Measurements from ENCODE around the gene TLCD1.

Gene TLCD1

GRCh38 chr17:28716740-28717577 lies 9.1 kb downstream of the TLCD1 start:
- in situ Hi-C loops (cut with MboI; ENCODE audit: low sequenced_read_pairs): no loop called here

- in situ Hi-C loops (cut with MboI; ENCODE audit: low sequenced_read_pairs): no loop called here
Measured at GRCh38 chr17:28715217-28715616, 10.8 kb downstream of the TLCD1 start.

DNA sequence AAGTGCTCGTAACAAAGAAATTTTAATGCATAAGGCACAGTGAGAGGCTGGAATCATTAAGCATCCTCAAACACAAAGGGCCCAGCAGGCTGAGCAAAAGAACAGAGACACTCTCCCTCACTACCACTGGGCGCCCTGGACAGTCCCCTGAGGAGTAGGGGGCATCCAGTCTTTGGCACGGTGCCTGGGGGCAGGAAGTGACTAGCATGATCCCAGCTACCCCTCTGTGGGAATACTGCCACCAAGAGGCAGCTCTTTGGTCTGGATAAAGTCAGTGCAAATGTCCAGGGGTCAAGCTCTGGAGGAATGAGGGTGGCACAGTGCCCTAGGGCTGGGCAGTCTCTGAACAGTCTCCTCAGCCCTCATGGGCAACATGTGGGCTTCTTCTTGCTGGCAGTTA lies 11.8 kb downstream of the TLCD1 start:
- in situ Hi-C loops (cut with MboI; ENCODE audit: low sequenced_read_pairs): no loop called here

DNA sequence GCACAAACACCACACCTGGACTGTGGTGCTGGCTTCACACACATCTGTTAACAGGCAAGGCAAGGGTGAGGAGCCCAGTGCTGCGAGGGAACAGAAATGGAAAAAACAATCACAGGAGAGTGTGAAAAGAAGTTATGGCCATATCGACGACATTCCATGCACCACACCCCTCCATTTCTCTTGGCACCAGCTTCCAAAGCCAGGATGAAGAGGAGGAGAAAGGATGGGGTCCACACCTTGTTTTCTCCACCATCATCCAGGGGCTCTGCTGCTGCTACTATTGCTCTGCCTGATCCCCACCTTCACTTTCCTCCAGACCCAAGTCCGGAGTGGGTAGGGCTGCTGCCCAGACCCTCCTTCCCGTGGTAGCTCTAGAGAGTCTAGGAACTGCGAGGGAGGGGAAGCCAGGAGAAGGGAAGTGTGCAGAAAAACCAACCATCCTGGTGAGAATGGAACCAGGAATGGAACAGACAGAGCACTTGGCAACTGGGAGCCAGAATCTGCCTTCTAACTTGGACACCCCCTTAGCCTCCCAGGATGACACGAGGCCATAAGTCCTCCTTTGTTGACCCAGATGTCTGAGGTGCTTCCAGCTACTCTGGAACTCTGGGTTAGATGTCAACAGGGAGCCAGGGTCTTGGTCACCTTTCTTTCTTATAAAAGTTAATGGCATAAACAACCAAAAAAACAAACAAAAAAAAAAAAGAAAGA lies 13.2 kb downstream of the TLCD1 start:
- in situ Hi-C loops (cut with MboI; ENCODE audit: low sequenced_read_pairs): no loop called here

GRCh38 chr17:28712032-28712704 lies 13.9 kb downstream of the TLCD1 start:
- in situ Hi-C loops (cut with MboI; ENCODE audit: low sequenced_read_pairs): no loop called here

DNA sequence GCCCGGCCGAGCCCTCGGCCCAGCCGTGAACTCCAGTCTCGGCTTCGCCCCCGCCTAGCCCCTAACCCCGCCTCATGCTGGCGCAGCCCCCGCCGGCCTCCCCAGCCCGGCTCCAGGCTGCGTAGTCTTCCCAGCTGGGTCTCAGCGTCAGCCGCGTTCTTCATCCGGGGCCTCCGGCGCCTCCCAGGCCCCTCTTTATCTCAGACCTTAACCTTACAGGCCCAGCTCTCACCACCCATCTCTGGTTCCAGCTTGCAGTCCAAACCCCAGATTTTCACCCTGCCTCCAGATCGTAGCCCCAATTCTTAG lies 14.4 kb downstream of the TLCD1 start, which contains the start of gene PROCA1:
Gene PROCA1 (minus strand): TSS at position 166 of the 309 bp plus-strand sequence. CDS start 228 bp downstream, outside the sequence.
- in situ Hi-C loops (cut with MboI; ENCODE audit: low sequenced_read_pairs): no loop called here

- in situ Hi-C loops (cut with MboI; ENCODE audit: low sequenced_read_pairs): no loop called here
Measured at GRCh38 chr17:28710861-28711722, 14.9 kb downstream of the TLCD1 start.

DNA sequence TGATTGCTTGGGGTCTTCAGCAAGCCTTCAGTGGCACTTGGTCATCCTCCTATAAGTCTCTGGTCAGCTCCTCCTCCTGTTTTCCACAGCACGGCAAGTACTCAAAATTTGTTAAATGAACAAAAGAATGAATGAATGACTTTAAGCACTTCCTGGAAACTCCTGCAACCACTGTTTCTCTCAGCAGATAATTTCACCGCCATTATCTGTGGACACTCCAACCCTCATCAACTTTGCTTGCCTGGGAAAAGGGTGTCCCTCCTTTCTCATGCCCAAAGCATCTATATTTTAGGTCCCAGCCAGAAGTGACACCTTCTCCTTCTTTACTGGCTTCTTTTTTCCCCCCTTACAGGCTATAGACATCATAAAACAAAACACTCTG lies 18.7 kb downstream of the TLCD1 start:
- in situ Hi-C loops (cut with MboI; ENCODE audit: low sequenced_read_pairs): no loop called here

GRCh38 chr17:28706471-28707338 lies 19.3 kb downstream of the TLCD1 start:
- in situ Hi-C loops (cut with MboI; ENCODE audit: low sequenced_read_pairs): no loop called here

- in situ Hi-C loops (cut with MboI; ENCODE audit: low sequenced_read_pairs): no loop called here
Measured at GRCh38 chr17:28705728-28706334, 20.2 kb downstream of the TLCD1 start.

DNA sequence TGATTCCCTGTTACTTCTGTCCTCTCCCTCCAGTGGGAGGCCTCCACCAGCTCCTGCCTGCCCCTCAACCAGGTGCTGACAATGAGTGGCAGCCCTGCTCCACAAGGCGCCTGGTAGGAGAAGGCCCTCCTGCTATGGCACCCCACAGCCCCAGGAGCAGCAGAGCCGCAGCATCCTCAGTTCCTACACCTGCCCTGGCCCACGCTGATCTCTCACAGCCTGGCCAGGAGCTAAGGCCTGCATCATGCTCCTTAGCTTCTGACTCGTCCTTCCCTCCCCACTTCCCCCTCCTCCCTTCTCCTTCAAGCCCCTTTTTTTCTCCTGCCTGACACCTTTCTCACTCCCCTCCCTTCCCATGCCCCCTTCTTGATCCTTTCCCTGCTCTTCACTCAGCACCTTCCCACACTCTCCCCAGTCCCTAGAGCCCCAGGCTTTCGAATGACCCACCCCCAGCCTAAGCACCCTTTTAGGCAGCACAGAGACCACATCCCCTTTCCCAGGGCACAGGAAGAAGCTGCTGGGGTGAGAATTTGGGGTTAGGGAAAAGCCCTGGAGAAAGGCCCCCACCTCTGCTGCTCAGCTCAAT lies 20.9 kb downstream of the TLCD1 start:
- in situ Hi-C loops (cut with MboI; ENCODE audit: low sequenced_read_pairs): no loop called here

DNA sequence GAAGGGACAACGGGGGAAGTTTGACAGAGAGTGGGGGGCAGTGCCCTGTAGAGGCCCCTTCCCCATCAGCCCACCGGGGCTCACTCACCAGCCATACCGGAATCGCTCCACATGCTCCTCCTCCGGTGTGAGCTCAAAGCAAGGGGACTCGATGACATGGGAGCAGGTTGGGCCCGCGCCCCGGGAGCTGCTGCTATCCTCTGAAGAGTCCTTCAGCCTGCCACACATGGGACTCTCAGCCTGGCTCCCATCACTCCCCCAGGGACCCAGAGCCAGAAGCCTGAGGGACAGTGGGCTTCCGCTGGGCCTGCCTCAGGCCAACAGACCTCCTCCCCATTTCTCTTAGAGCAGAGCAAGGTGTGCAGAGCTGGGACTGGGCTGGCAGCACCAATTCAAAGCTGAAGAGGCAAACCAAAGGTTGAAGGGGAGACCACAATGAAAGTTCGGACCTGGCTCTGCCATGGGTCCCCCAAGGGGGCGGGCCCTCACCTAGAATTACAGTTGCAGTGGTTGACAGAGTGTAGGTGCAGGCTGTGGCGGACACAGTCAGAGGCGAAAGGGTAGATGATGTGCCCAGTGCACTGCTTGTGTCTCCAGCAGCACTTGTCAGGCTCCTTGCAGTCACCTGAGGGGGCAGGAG lies 21.7 kb downstream of the TLCD1 start:
- in situ Hi-C loops (cut with MboI; ENCODE audit: low sequenced_read_pairs): no loop called here

DNA sequence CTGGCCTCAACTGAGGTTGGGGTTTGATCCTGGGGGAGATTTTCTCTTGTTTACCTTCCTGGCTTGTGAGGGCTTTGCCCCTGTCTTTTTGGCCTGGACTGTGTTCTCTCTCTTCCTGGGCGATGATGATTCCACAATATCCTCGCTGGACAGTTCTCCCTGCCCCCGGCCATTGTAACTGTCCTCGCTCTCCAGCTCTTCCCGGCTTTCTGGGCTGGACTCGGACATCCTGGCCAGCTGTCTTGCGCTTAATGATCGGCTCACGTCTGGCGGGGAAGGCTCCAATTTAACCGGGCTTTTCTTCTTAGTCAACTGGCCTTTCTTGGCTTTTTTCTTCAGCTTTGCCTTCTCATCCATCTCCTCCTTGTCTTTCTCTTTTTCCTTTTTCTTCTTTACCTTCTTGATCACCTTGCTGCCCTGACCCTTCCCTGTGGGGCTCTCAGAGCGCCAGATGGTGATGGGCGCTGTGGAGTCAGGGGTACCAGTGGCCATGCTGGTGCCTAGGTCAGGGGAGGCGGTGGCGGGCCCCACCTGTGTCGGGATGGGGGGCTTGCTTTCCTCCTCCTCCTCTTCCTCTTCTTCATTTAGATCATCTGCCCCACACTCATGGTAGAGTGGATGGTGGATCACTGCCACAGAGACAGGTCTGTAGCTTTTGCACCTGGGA lies 22.3 kb downstream of the TLCD1 start:
- in situ Hi-C loops (cut with MboI; ENCODE audit: low sequenced_read_pairs): no loop called here

DNA sequence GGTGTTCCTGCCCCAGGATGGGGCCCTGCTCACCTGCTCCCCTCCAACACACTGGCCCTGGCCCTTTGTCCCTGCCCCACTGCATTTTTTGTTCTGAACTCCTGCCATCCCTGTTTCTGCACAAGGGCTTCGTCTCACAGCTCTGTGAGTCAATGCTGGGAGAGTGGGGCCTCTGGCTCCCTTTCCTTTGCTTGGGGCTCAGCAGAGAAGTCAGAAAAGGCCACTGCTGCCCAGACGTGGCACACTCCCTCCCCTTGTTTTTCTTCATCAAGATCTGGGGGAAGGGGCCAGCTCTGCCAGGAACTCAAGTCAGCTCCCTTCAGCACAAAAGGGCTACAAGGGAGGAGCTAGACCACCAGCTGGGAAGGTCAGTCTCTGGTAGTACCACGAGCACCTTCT lies 23.3 kb downstream of the TLCD1 start:
- in situ Hi-C loops (cut with MboI; ENCODE audit: low sequenced_read_pairs): no loop called here

DNA sequence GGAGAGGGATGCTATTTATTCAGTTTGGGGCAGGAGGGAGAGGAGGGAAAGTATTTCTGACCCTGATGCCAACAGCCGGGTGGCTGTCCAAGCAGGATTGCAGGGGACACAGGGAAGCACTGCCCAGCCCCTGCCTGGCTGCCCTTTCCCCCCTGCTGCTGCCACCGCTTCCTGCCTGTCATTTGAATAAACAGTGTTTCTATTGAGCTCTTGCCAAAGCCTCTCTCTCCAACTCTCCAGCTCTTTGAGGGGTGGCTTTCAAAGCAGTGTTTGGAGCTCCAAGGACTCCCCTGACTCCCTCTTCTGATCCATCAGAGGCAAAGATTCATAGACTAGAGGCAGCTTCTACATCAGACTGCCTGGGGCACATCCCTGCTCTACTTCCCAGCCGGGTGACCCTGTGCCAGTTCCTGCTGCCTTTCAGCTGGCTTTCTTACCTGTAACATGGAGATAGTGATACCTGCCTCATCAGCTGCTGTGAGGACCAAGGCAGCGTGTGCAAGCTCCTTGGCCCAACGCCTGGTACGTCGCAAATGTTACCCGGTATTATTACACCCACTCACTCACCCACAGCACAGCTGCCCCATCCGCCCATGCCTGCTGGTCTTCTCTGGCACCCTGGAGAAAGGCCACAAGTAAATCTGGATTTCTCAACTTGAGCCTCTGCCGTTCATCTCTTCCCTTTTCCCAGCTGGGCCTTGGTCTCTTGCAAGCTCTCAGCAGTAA lies 23.8 kb downstream of the TLCD1 start:
- in situ Hi-C loops (cut with MboI; ENCODE audit: low sequenced_read_pairs): no loop called here

DNA sequence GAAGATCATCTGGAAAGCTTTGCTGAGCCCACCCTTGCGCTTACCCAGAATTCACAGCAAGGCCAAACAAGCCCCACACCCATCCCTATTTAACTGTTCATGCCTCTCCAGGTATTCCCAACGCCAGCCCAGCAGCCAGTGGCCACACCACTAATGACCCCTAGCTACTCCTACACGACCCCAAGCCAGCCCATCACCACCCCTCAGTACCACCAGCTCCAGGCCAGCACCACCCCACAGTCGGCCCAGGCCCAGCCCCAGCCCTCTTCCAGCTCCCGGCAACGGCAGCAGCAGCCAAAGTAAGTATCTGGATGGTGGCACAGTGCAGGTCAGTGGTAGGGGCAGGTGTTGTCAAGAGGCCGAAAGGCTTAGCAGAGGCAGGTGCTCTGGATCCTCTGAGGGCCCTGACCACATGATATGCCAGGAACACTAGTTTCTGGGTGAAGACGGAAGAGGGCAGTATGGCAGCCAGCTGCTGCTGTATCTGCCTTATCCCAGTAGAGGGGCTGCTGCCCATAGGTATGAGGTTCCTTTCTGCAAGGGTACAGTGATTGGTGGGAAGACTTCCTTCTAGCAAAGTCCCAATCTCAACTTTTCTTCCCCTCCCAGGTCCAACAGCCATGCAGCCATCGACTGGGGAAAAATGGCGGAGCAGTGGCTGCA lies 25.1 kb downstream of the TLCD1 start:
- in situ Hi-C loops (cut with MboI; ENCODE audit: low sequenced_read_pairs): no loop called here

GRCh38 chr17:28700278-28700677 lies 25.8 kb downstream of the TLCD1 start:
- in situ Hi-C loops (cut with MboI; ENCODE audit: low sequenced_read_pairs): no loop called here

Data from HL-60/S4 (cell line).